HepG2 (cell line): ENCODE measurements around the gene TJP2. TPM values are rescaled to one million over a fixed set of nuclear protein-coding genes. Genes with fewer than 3 reads are reported as not detected.

Experiments
- FIP1L1 ChIP-seq: fragments of 200-400 bp; formaldehyde crosslinking; IDR thresholded peaks from 2 replicates; pipeline ENCODE4 v1.6.1; 2018; ENCODE audit warnings: low read depth, mild to moderate bottlenecking, low read length, moderate library complexity, borderline replicate concordance; ENCODE audit not compliant: insufficient read depth
- JARID2 ChIP-seq: sonication (generic); formaldehyde crosslinking; IDR thresholded peaks from 2 replicates; pipeline ENCODE4 v1.8.1; 2023; ENCODE audit warnings: missing genetic modification reagents, inconsistent platforms; ENCODE audit not compliant: insufficient replicate concordance
- SIN3B ChIP-seq: fragments of 150-350 bp; IDR thresholded peaks from 2 replicates; pipeline ENCODE4 v1.6.1; 2014; ENCODE audit warnings: low read length
- ZNF224 ChIP-seq: sonication (generic); formaldehyde crosslinking; IDR thresholded peaks from 2 replicates; pipeline ENCODE4 v1.5.0; 2020; ENCODE audit warnings: mild to moderate bottlenecking, missing genetic modification reagents
- ZNF446 ChIP-seq: sonication (generic); formaldehyde crosslinking; IDR thresholded peaks from 2 replicates; pipeline ENCODE4 v1.5.0; 2020; ENCODE audit warnings: mild to moderate bottlenecking, missing genetic modification reagents
- polyA plus RNA-seq, 8 experiments: library from polyadenylated mRNA; depleted of rRNA in 3 of 8; stranded (reverse) in 7 of 8; unstranded in 1 of 8; fragments of >200 nt; fragmentation: Illumina TruSeq in 4 of 8; extraction: Trizol in 4 of 8; gene quantifications; 2 replicates each; pipeline versions ENCODE4 v1.2.1 to v1.2.3, GENCODE V29; 2011 to 2016; ENCODE audit warnings: low read depth in 4 of 8, missing spikeins in 1 of 8, mixed read lengths in 1 of 8; ENCODE audit not compliant: insufficient read depth in 1 of 8
- total RNA-seq, 5 experiments: library from RNA; depleted of rRNA; stranded (reverse); fragments of >200 nt; fragmentation: Illumina TruSeq; extraction: Trizol; gene quantifications; 2 replicates each; pipeline ENCODE4 v1.2.3, GENCODE V29; 2016; ENCODE audit warnings: low read depth in 1 of 5
- TF ChIP-seq, protein P1 (sequence below): sonication (generic); formaldehyde crosslinking; conservative IDR thresholded peaks from 2 replicates; pipeline ENCODE4 v1.4.0; 2020; ENCODE audit warnings: missing genetic modification reagents
- TF ChIP-seq, protein P2 (sequence below): sonication (generic); formaldehyde crosslinking; IDR thresholded peaks from 2 replicates; pipeline ENCODE4 v1.5.1; 2020; ENCODE audit warnings: missing genetic modification reagents, mild to moderate bottlenecking, borderline replicate concordance
- TF ChIP-seq, protein P3 (sequence below): sonication (generic); formaldehyde crosslinking; IDR thresholded peaks from 2 replicates; pipeline ENCODE4 v1.5.0; 2020; ENCODE audit warnings: mild to moderate bottlenecking, missing genetic modification reagents, borderline replicate concordance

TJP2 gene
- total and polyA plus RNA-seq, 2 of the 13 experiments (the other 11 are each of a cell fraction or from before 2014, with no cell fraction given): 109 to 110 TPM

DNA sequence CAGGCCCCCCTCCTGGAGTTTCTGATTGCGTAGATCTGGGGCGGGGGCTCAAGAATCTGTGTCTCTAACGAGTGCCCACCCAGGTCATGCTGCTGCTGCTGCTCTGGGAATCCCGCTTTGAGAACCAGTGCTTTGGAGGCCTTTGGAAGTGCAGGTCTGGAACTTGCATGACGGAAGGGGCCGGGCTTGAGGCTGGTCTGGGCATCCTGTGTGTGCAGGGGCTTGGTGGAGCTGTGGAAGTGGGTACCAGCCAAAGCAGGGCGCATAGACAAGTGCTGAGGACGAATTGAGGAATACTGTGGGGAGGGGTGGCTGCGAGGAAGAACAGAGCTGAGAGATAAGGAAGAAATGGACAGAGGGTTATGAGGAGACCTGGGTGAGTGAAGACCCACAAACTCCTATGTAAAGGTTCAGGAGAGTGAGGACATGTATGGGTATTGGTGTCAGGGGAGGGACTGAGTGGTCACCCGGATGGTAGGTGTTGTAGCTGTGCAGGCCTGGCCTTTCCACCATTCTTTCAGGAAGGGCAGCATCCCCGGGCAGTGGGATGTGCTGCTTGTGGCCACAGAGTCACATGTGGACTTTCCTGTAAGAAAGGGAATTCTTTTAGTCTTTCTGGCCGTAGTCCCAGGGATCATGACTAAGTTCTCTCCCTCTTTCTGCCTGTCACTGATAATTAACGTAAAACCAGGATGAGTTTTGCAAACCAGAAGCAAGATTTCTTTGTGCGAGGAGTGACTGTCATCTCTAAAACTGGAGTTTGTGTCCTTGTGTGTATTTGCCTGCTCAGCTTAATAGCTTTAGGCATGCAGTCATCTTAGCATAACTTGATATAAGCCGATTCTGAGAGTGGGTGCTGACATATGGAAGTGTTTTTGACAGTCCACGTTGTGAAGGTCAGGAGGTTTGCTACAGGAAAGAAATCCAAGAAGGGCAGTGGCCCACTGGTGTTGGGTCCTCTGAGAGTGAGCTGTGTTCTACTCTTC is 43.3 kb upstream of the TJP2 start (continued):
- no peak for TF ChIP-seq JARID2 (CRISPR knock-in tag)
- TF ChIP-seq ZNF446 (CRISPR knock-in tag): no peak
- TF ChIP-seq FIP1L1: no peak
- no peak for TF ChIP-seq SIN3B
- TF ChIP-seq, protein P1, sequence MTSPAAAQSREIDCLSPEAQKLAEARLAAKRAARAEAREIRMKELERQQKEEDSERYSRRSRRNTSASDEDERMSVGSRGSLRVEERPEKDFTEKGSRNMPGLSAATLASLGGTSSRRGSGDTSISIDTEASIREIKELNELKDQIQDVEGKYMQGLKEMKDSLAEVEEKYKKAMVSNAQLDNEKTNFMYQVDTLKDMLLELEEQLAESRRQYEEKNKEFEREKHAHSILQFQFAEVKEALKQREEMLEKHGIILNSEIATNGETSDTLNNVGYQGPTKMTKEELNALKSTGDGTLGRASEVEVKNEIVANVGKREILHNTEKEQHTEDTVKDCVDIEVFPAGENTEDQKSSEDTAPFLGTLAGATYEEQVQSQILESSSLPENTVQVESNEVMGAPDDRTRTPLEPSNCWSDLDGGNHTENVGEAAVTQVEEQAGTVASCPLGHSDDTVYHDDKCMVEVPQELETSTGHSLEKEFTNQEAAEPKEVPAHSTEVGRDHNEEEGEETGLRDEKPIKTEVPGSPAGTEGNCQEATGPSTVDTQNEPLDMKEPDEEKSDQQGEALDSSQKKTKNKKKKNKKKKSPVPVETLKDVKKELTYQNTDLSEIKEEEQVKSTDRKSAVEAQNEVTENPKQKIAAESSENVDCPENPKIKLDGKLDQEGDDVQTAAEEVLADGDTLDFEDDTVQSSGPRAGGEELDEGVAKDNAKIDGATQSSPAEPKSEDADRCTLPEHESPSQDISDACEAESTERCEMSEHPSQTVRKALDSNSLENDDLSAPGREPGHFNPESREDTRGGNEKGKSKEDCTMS (CRISPR knock-in tag): no peak
- TF ChIP-seq, protein P2, sequence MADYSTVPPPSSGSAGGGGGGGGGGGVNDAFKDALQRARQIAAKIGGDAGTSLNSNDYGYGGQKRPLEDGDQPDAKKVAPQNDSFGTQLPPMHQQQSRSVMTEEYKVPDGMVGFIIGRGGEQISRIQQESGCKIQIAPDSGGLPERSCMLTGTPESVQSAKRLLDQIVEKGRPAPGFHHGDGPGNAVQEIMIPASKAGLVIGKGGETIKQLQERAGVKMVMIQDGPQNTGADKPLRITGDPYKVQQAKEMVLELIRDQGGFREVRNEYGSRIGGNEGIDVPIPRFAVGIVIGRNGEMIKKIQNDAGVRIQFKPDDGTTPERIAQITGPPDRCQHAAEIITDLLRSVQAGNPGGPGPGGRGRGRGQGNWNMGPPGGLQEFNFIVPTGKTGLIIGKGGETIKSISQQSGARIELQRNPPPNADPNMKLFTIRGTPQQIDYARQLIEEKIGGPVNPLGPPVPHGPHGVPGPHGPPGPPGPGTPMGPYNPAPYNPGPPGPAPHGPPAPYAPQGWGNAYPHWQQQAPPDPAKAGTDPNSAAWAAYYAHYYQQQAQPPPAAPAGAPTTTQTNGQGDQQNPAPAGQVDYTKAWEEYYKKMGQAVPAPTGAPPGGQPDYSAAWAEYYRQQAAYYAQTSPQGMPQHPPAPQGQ: no peak
- TF ChIP-seq, protein P3, sequence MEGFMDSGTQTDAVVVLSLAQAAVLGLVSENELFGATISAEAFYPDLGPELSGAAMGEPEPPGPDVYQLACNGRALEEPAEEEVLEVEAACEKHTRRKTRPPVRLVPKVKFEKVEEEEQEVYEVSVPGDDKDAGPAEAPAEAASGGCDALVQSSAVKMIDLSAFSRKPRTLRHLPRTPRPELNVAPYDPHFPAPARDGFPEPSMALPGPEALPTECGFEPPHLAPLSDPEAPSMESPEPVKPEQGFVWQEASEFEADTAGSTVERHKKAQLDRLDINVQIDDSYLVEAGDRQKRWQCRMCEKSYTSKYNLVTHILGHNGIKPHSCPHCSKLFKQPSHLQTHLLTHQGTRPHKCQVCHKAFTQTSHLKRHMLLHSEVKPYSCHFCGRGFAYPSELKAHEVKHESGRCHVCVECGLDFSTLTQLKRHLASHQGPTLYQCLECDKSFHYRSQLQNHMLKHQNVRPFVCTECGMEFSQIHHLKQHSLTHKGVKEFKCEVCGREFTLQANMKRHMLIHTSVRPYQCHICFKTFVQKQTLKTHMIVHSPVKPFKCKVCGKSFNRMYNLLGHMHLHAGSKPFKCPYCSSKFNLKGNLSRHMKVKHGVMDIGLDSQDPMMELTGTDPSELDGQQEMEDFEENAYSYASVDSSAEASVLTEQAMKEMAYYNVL (CRISPR knock-in tag): no peak
- no peak for TF ChIP-seq ZNF224 (CRISPR knock-in tag)
